Brain pericyte (primary cell): Measurements from ENCODE around the gene M1AP.

ENCODE experiments used
- DNase-seq: peaks from one replicate; pipeline ENCODE4 v3.0.0-alpha.2; 2012; ENCODE audit warnings: low read depth, low spot score

M1AP gene

GRCh38 chr2:74593826-74594772 lies 54.0 kb downstream of the M1AP start:
- no peak for DNase-seq

GRCh38 chr2:74588664-74589063 lies 59.5 kb downstream of the M1AP start:
- no peak for DNase-seq

GRCh38 chr2:74587664-74588277 lies 60.4 kb downstream of the M1AP start:
- no peak for DNase-seq

- no peak for DNase-seq
Measured at GRCh38 chr2:74585406-74586185, 62.5 kb downstream of the M1AP start.

GRCh38 chr2:74584088-74584645 lies 64.0 kb downstream of the M1AP start:
- no peak for DNase-seq

- DNase-seq: no peak
Measured at GRCh38 chr2:74583504-74583903, 64.6 kb downstream of the M1AP start.

- DNase-seq: no peak
Measured at GRCh38 chr2:74582184-74582583, 65.9 kb downstream of the M1AP start.

- no peak for DNase-seq
Measured at GRCh38 chr2:74581463-74581862, 66.7 kb downstream of the M1AP start.

- DNase-seq: no peak
Measured at GRCh38 chr2:74578408-74578807, 69.7 kb downstream of the M1AP start.

- DNase-seq: no peak
Measured at GRCh38 chr2:74577448-74577847, 70.7 kb downstream of the M1AP start.

- DNase-seq: no peak
Measured at GRCh38 chr2:74576863-74577229, 71.3 kb downstream of the M1AP start.

- DNase-seq: no peak
Measured at GRCh38 chr2:74576211-74576862, 71.8 kb downstream of the M1AP start.

GRCh38 chr2:74575320-74575719 lies 72.8 kb downstream of the M1AP start:
- DNase-seq: no peak

- DNase-seq: no peak
Measured at GRCh38 chr2:74573747-74574562, 74.2 kb downstream of the M1AP start.

- DNase-seq: no peak
Measured at GRCh38 chr2:74572178-74572925, 75.8 kb downstream of the M1AP start.

- no peak for DNase-seq
Measured at GRCh38 chr2:74571058-74571457, 77.1 kb downstream of the M1AP start.

- no peak for DNase-seq
Measured at GRCh38 chr2:74569686-74570085, 78.4 kb downstream of the M1AP start.

GRCh38 chr2:74567881-74568280 lies 80.2 kb downstream of the M1AP start:
- DNase-seq: no peak

GRCh38 chr2:74566754-74567085 lies 81.4 kb downstream of the M1AP start:
- DNase-seq: no peak
